GM19397 (cell line): ENCODE measurements around the gene CD48.
A peak's percentile ranks its signal among the peaks of the same experiment; 100 is the strongest.

Experiments used
- ATAC-seq: cut with Tn5 transposase; IDR thresholded peaks from one replicate; pipeline ENCODE4 v1.9.1; 2021; ENCODE audit warnings: mild to moderate bottlenecking, moderate library complexity; ENCODE audit not compliant: unreplicated experiment

CD48 gene

DNA sequence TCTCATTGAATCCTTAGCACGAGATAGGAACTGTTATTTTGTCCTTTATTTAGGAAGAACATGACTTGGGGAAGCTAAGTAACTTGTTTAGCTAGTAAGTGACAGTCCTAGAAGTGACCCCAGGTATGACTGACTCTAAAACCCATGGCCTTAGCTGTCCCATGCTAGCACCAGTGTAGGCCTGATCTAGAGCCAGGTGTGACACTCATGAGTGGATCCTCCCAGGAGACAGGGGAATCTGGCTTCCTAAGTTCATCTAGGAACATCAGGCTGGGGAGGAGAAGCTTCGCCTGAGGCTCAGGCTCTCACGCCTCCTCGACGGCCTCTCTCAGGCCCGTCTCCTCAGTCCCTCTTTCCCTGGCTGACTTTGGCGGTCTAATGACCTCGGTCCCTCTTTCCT, 31.2 kb downstream of the CD48 start:
- ATAC-seq, result no peak

DNA sequence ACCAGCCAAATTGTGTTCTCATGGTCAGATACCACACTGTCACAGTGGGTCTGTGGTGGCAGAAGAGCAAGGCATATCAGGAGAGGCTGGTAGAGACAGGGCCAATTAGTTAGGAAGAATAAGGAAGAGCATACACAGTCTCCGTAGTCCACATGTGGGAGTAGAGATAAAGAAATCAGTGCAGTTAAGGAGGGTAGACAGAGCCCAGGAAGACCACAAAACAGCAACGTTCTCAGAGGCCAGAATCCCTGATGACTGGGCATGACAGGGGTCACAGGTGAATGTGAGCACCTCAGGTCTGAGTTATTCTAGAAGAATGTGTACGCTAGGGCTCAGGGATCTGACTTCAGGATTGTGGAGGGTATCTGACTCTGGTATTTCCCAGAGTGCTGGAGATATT, 31.7 kb downstream of the CD48 start:
- no peak for ATAC-seq

GRCh38 chr1:160676869-160677597, 34.6 kb downstream of the CD48 start:
- ATAC-seq, result no peak

DNA sequence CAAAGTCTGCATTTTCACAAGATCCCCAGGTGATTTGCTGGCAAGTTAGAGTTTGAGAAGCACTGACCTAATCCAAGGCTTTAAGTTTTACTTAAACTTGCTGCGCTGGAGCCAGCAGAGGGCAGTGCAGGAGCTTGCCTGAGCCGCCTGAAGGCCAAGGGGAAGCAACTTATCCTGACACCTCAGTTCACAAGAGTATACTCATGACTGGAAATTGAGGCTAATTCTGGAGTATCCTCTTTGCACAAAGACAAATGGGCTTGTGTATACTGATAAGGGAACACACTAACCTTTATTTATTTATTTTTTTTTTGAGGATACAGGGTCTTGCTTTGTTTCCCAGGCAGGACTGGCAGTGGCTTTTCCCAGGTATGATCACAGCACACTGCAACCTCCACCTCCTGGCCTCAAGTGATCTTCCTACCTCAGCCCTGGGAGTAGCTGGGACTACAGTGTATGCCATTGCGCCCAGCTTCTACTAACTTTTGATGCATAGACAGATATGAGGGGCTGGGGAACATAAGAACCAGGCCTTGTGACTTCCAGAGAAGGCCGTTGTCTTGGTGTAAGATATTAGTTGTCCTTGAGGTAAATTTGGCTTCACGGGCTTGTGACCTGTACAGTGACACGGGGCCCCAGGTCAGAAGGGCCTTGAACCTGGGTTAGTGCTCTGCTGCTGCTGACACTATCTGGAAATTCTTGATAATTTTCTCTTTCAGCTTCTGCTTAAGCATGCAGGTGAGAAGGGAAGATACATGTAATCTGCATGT, 35.8 kb downstream of the CD48 start:
- ATAC-seq, result peak; percentile 41

DNA sequence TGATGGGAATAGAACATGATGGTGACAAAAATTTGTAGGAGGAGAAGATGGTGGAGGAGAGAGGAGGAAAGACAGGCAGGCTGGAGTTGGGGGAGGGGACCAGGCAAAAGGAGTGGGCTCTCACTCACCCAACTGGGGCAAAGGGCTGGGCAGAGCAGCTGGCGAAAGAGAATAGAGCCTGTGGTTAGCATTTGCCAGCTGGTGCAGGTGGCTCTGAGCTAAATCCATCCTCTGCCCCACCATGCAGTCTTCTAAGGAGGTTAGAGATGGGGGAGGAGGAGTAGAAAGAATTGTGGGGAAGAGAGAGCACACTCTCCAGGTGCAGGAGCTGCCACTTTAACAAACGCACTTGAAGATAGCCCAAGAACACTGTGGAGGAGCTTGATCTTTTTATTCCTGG, 37.2 kb downstream of the CD48 start:
- no peak for ATAC-seq

- ATAC-seq, result no peak
These were observed 38.6 kb downstream of the CD48 start for GRCh38 chr1:160672789-160673695.

GRCh38 chr1:160671603-160672517, 39.8 kb downstream of the CD48 start:
- ATAC-seq, result no peak

GRCh38 chr1:160670701-160671100, 40.9 kb downstream of the CD48 start:
- no peak for ATAC-seq

DNA sequence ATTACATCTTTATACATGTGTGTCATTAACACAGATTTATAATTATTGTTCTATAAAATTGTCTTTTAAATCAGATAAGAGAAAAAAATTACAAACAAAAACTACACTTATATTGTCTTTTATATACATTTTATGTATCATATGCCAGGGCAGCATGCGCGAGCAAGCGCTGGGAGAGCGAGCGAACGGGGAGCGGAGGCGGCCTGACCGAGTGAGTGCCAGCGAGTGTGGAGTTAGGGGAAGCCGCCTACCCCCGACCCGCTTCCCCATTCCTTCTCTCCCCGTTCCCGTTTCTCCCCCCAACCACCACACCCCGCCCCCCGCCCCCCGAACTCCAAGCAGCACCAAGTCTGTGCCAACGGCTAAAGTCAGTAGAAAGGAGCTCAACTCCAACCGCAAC, 41.8 kb downstream of the CD48 start:
- no peak for ATAC-seq

DNA sequence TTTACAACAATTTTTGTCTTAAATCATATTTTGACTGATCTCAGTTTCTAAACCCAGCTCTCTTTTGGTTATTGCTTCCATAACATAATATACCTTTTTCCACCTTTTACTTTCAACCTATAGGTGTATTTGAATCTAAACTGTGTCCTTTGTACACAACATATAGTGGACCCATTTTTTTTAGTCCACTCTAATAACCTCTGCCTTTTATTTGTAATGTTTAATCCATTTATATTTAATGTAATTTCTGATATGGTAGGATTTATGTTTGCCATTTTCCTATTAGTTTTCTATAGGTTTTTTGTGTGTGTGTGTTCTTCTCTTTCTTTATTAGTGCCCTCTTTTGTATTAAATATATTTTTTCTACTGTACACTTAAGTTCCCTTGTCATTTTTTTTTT, 42.3 kb downstream of the CD48 start:
- no peak for ATAC-seq

DNA sequence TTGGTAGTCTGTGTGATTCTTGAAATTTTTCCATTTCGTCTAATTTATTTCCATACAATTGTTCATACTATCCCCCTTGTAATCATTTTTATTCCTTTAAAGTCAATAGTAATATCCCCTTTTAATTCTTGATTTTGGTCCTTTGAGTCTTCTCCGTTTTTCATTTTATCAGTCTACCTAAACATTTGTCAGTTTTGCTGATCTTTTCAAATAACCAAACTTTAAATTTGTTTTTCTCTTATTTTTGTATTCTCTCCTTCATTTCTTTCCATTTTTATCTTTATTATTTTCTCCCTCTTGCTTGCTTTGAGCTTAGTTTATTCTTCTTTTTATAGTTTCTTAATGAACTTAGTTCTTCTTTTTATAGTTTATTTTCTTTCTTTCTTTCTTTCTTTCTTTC, 43.7 kb downstream of the CD48 start:
- ATAC-seq, result no peak

GRCh38 chr1:160666079-160666442, 45.6 kb downstream of the CD48 start:
- no peak for ATAC-seq

GRCh38 chr1:160665330-160666078, 46.1 kb downstream of the CD48 start:
- ATAC-seq, result no peak

- ATAC-seq, result peak; percentile 68
These were observed 47.0 kb downstream of the CD48 start for GRCh38 chr1:160664573-160665051.

- no peak for ATAC-seq
These were observed 48.7 kb downstream of the CD48 start for GRCh38 chr1:160662910-160663309.

GRCh38 chr1:160659566-160659965, 52.1 kb downstream of the CD48 start:
- ATAC-seq, result no peak

- ATAC-seq, result no peak
These were observed 52.8 kb downstream of the CD48 start for GRCh38 chr1:160658814-160659193.

GRCh38 chr1:160658162-160658813, 53.3 kb downstream of the CD48 start:
- ATAC-seq, result no peak

DNA sequence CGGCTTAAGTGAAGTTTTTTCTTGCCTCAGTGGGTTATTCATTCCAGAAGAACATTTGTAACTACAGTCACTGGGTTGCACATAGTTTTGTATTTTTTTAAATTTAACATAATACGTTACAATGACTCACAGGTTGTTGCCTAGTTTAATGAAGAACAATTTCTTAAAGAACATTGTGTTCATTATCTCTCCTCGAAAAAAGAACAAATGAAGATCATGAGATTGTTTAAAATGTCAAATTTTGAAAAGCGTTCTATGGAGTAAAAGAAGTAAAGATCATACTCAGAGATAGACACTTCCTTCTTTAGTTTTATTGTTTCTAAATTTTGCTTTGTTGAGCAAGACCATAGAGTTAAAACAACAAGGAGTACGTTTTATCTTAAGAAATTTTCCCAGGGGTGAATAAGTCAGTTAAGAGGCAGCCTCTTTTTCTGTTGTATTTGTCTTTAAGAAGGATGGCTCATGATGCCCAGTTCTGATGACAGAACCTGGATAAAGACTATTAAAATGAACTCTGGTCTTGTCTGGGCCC, 54.3 kb downstream of the CD48 start:
- no peak for ATAC-seq
